Bronchial epithelial cell (primary cell): Measurements from ENCODE around the gene MRPL17. TPM values are rescaled to one million over a fixed set of nuclear protein-coding genes. Genes with fewer than 3 reads are reported as not detected.

Source experiments
- DNase-seq: peaks from one replicate; pipeline ENCODE4 v3.0.0-alpha.2; 2010; ENCODE audit warnings: low read depth
- FAIRE-seq: peaks from 2 replicates; lab custom pipeline; 2011; peaks lifted over from hg19 to GRCh38; lab: Jason Lieb, UNC
- H3K27me3 ChIP-seq: 2 replicates; pipeline ENCODE4 v1.5.1; 2011; ENCODE audit warnings: low read length; ENCODE audit not compliant: control insufficient read depth, insufficient read depth
- H3K36me3 ChIP-seq: 2 replicates; pipeline ENCODE4 v1.5.1; 2011; ENCODE audit warnings: low read length; ENCODE audit not compliant: control insufficient read depth, insufficient read depth
- H3K4me3 ChIP-seq: 2 replicates; pipeline ENCODE4 v1.5.1; 2011; ENCODE audit warnings: mild to moderate bottlenecking, low read depth, low read length, control low read depth
- CTCF ChIP-seq: IDR thresholded peaks from 2 replicates; pipeline ENCODE4 v1.5.1; 2011; ENCODE audit warnings: mild to moderate bottlenecking, moderate library complexity, low read length, control low read depth, inconsistent platforms; ENCODE audit not compliant: insufficient read depth, severe bottlenecking
- total RNA-seq: library from RNA; depleted of rRNA; stranded (reverse); fragments of >200 nt; gene quantifications from 2 replicates; pipeline ENCODE4 v1.2.1, GENCODE V29; 2014

The MRPL17 gene
- total RNA-seq, 1 donor from 2014 or later = 63.7 TPM

DNA sequence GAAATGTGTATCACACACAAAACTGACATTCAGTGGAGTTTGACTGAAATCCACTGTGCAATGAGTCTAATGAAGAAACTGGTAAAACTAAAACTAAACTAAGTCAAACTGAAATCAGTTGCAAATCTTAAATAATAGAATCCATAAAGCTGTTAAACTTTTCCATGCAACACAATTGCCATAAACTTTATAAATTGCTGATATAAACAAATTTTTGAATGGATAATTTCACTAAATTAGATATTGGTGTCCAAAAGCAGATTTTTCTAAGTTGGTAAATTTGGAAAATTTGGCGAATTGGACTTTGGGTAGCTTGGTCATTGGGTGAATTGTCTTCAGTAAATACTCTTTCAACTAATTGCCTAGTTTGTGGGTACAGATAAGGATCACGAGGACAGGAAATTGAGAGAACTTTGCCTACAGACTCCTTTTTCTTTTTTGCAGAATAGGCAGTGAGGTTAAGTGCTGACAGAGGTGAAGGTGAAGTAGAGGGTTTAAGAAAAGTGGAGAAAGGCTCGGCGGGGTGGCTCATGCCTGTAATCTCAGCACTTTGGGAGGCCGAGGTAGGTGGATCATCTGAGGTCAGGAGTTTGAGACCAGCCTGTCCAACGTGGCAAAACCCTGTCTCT, 12.8 kb downstream of the MRPL17 start:
- Histone ChIP-seq H3K4me3 (no peak overlapping the region), H3K36me3 (no peaks in the 10 kb centered on the region), H3K27me3 (no peaks in the 10 kb centered on the region)
- no peak for TF ChIP-seq CTCF
- FAIRE-seq (no peak), DNase-seq (no peak)

DNA sequence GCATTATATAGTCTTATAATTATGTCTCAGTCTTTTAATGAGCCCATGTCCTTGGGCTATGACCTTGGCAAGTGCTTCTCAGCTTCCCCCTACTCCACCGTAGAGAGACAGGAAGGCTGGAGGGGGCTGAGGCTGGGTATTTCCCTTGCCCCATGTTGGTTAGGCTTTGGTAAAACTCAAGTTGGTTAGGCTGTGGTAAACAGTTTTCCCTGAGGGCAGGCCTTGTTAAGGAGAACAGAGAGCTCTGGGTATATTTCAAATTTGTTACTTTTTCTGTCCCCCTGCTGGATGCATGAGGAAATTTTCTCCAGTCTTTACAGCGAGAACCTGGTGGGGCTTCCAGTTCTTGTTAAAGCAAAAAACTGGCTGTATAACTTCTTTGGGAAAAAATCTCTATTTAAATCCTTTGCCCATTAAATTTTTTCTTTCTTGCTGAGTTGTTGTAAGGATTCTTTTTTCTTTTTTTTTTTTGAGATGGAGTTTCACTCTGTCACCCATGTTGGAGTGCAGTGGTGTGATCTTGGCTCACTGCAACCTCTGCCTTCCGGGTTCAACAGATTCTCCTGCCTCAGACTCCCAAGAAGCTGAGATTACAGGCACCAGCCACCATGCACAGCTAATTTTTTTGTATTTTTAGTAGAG, 15.3 kb downstream of the MRPL17 start:
- peak; percentile 37 for TF ChIP-seq CTCF
- no peaks in the 10 kb centered on the region for H3K27me3 ChIP-seq
- no peak for FAIRE-seq
- H3K4me3 ChIP-seq = no peak overlapping the region
- DNase-seq = peak; percentile 27
- H3K36me3 ChIP-seq = no peaks in the 10 kb centered on the region

- DNase-seq (no peak), FAIRE-seq (no peak)
- Histone ChIP-seq H3K4me3 (no peak overlapping the region), H3K36me3 (no peaks in the 10 kb centered on the region), H3K27me3 (no peaks in the 10 kb centered on the region)
- no peak for TF ChIP-seq CTCF
These were observed 16.6 kb downstream of the MRPL17 start for GRCh38 chr11:6666302-6667183.

GRCh38 chr11:6664551-6664950, 18.6 kb downstream of the MRPL17 start:
- FAIRE-seq = no peak
- no peaks in the 10 kb centered on the region for H3K36me3 ChIP-seq
- DNase-seq = no peak
- H3K4me3 ChIP-seq = no peak overlapping the region
- TF ChIP-seq CTCF = no peak
- H3K27me3 ChIP-seq = no peaks in the 10 kb centered on the region

DNA sequence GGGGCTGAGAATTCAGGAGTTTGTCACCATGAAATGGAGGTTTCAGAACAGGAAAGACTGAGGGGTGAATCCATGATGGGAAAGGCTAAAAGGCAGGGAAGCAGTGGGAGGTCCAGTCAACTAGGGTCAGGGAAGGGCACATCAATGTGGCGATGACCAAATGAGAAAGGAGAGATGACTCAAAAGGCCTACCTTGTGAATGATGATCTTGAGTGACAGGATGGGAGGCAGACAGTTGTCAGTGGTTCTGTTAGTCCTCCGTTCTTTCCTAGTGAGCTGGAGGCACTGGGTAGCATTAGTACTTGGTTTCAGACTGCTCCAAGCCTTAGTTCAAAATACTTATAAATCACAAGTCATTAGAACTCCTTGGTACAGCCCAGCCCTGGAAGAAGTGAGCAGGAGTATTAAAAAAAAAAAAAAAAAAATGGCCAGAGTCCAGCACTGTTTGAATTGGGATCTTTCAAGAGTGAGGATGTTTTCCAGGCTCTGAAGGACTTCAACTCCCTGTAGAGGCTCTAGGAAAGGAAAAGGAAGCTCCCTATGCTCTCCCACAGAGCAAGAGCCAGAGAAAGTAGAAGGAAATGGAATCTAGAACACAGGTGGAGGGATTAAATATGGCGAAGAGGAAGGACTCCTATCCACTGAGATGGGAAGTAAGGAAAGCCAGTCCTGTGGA, 19.2 kb downstream of the MRPL17 start:
- no peaks in the 10 kb centered on the region for H3K27me3 ChIP-seq
- H3K4me3 ChIP-seq = no peak overlapping the region
- DNase-seq (no peak), FAIRE-seq (peak; percentile 64)
- H3K36me3 ChIP-seq = no peaks in the 10 kb centered on the region
- no peak for TF ChIP-seq CTCF
